Skin of body (tissue), 2 donors: Measurements from ENCODE around the gene RIPOR1. TPM values are rescaled to one million over a fixed set of nuclear protein-coding genes. Genes with fewer than 3 reads are reported as not detected.

Source experiments
- DNase-seq: peaks from one replicate; lab custom pipeline; 2025; lab: John Stamatoyannopoulos, UW
- total RNA-seq: library from RNA; depleted of rRNA; stranded (reverse); fragments of >200 nt; gene quantifications from one replicate; pipeline ENCODE4 v1.2.3, GENCODE V29; 2014

Gene RIPOR1
- total RNA-seq, 1 donor from 2014 or later, result 19.1 TPM

DNA sequence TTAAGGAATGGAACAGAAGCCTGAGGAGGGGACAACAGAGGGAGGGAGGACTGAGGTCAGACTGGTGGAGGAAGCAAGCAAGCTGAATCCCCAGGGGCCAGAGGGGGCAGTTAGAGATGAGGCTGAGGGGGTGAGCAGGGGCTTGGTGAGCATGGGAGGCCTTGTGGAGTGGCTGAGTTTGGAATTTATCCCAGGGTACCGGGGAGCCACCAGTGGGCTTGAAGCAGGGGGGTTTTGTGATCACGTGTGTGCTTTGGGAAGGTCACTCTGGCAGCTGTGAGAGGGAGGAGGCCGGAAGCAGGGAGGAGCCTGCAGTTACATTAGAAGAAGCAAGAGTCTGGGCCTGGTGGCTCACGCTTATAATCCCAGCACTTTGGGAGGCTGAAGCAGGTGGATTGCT is 23.8 kb downstream of the RIPOR1 start:
- no peak for DNase-seq

DNA sequence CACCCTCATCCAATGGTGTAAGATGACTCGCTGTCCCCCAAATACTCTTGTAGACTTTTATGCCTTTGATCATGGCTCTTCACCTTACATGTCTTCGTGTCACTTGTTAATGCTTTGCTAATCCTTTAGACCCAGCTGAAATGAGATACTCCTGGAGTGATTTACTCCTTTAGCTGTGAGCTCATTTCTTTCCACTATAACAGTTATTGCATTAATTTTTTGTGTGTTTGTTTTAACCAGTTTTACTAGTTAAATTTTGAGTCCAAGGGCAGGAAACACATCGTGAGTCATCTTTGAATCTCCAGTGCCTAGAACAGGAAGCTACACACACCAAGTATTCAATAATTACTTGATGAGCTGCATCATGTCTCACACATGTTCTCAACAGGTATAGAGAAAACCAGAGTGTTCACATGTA is 27.2 kb downstream of the RIPOR1 start:
- no peak for DNase-seq

DNA sequence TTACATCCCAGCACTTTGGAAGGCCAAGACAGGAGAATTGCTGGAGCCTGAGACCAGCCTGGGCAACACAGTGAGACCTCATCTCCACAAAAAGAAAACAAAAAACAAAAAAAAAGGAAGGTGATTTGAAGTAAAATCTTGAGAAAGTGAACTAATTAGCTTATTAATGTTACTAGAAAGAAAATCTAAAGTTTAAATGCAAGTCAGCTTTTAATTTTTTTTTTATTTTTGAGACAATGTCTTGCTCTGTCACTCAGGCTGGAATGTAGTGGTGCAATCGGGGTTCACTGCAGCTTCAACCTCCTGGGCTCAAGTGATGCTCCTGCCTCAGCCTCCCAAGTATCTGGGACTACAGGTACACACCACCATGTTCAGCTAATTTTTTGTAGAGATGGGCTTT is 30.2 kb downstream of the RIPOR1 start:
- DNase-seq, result no peak

- DNase-seq, result no peak
Observed at GRCh38 chr16:67560827-67561342, 32.3 kb downstream of the RIPOR1 start.

DNA sequence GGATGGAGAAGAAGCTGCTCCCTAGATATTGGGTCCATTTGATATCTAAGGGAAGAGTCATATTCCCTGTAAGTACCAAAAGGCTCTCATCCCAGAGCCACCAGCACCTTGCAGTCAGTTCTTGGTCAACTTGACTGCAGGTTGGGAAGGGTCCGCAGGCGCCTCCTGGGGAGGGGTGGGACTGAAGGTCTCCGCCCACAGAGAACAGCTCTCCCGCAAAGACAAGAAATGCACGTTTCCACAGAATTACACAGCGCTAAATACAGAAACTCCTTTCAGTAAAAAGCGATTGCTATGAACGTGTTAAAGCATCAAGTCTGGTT is 32.8 kb downstream of the RIPOR1 start:
- peak; percentile 71 for DNase-seq

GRCh38 chr16:67561824-67562525 is 33.3 kb downstream of the RIPOR1 start:
- peak; percentile 96 for DNase-seq

- peak; percentile 77 for DNase-seq
Observed at GRCh38 chr16:67562526-67562917, 33.9 kb downstream of the RIPOR1 start, which contains the start of gene CTCF. TSS of gene CTCF (plus strand) at chr16:67562526. CDS start at chr16:67610833, 48,307 bp downstream.

GRCh38 chr16:67562918-67563707 is 34.5 kb downstream of the RIPOR1 start:
- peak; percentile 38 for DNase-seq

- DNase-seq, result peak; percentile 27
Observed at GRCh38 chr16:67563708-67564468, 35.3 kb downstream of the RIPOR1 start.

- no peak for DNase-seq
Observed at GRCh38 chr16:67565470-67566100, 37.0 kb downstream of the RIPOR1 start.

DNA sequence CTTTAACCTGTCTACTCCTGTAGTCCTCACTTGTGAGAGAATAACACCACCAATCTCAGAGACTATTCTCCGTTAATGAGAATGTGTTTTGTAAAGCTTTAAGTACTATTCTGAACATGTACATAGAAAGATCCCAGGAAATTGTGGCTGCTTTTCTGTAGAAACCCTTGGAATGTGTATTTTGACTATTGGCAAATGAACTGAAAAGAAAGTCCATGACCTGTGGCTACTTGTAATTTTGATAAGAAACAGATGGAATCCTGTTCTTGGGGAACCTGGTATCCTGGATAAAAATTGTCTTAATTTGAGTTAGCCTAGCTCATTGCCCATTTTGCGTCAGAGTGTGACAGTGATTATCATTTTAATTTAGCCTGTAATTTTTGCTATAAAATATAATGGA is 42.8 kb downstream of the RIPOR1 start:
- DNase-seq, result no peak

- no peak for DNase-seq
Observed at GRCh38 chr16:67571981-67572431, 43.4 kb downstream of the RIPOR1 start.

DNA sequence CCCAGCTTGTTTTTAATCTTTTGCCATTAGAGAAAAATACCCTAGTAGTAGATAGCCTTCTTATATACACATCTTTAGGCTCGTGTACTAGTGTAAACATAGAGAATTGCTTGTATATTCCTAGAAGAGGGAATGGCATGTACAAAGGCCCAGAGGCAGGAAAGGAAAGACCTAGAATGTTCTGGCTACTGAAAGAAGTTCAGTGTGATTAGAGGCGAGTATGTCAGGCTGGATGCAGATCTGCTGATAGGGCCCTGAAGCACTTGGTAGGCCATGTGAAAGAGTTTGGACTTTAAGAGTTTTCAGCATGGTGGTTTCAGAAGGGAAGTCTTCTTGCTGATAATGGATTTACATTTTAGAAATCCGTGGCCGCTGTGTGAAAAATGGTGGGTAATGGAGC is 51.1 kb downstream of the RIPOR1 start:
- DNase-seq, result no peak

GRCh38 chr16:67580202-67580601 is 51.6 kb downstream of the RIPOR1 start:
- no peak for DNase-seq

DNA sequence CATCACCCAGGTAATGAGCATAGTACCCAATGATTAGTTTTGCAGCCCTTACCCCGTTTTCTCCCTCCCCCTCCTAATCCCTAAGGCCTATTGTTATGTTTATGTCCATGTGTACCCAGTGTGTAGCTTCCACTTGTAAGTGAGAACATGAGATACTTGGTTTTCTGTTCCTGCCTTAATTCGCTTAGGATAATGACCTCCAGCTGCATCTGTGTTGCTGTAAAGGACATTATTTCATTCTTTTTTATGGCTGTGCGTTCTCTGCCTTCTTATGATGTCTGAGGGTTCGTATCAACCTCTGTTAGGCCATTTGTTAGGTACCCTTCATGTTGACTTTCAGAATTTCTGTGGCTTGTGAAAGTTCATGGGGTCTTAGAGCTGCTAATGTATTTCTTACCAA is 64.7 kb downstream of the RIPOR1 start:
- DNase-seq, result no peak

DNA sequence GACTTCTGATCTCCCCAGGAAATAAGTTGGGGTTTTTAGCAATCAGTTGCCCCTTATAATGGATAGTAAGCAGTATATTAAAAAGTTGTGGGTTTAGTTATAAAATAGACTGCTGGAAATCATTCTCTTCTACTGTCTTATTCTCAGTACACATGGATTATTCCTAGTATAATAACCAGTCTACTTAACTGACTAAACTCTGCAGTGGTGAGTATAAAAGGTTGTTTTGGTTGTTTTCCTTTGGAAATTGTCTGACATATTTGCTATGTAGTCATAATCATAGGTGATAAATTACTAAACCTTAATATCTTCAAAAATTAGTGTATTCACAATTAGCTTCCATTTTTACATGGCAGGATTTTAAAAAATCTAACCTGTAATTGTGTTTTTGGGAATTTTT is 65.1 kb downstream of the RIPOR1 start:
- no peak for DNase-seq

- no peak for DNase-seq
Observed at GRCh38 chr16:67594256-67594915, 65.8 kb downstream of the RIPOR1 start.

DNA sequence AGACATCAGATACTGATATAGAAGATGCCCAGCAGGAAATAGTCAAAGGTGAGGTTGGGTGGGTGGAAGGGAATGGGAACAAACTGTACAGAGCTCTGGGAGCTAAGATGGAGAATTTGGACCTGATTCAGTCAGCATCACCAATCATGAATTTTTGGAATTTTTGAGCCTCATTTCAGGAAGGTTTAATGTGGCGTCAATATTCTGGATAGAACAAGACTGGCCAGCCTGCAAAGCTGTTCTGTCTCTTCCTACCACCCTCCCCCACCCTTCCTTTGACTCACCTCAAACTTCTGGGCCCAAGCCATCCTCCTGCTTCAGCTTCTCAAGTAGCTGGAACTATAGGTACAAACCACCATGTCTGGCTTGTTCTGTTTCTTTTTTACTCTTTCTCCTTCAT is 66.3 kb downstream of the RIPOR1 start:
- no peak for DNase-seq
